ENCODE measurements around the gene TAF1C. TPM values are rescaled to one million over a fixed set of nuclear protein-coding genes. Genes with fewer than 3 reads are reported as not detected.
"Not testable (repeated sequence)": the region's sequence is repeated elsewhere in the genome, so short reads cannot be mapped to it uniquely, and the experiment has no call there.

Gene TAF1C
- total and polyA plus RNA-seq, 7 donors: 5.4 to 49.0 (median 20.7) TPM

DNA sequence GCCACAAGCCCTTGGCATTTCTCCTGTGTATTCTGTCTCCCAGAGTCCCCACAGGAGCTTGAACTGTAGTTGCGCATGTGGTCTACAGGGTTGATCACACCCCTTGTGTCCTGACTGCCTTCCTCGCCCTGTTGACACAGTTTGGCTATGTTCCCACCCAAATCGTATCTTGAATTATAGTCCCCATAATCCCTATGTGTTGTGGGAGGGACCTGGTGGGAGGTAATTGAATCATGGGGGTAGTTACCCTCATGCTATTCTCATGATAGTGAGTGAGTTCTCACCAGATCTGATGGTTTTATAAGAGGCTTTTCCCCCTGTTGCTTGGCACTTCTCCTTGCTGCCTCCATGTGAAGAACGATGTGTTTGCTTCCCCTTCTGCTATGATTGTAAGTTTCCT lies 25.3 kb upstream of the TAF1C start:
- H3K9me3 ChIP-seq: no peaks in the 10 kb centered on the region
- intact Hi-C loops (cut with DNase I): no loop called here
- no peaks in the 10 kb centered on the region for H3K36me3 ChIP-seq
- no peak for DNase-seq
- 33 to 60% methylated on average over 4 of the region's 4 CpGs for WGBS, 2 donors
- H3K4me3 ChIP-seq: no peak overlapping the region
- no peak overlapping the region for H3K27ac ChIP-seq
- no peaks in the 10 kb centered on the region for H3K27me3 ChIP-seq
- H3K4me1 ChIP-seq: no peaks in the 10 kb centered on the region
- TF ChIP-seq EP300 (IDR thresholded peaks at IDR 0.05) (no peak), POLR2A (IDR thresholded peaks at IDR 0.05) (no peak), POLR2AphosphoS5 (IDR thresholded peaks at IDR 0.05) (no peak)
- TF ChIP-seq, protein P1, sequence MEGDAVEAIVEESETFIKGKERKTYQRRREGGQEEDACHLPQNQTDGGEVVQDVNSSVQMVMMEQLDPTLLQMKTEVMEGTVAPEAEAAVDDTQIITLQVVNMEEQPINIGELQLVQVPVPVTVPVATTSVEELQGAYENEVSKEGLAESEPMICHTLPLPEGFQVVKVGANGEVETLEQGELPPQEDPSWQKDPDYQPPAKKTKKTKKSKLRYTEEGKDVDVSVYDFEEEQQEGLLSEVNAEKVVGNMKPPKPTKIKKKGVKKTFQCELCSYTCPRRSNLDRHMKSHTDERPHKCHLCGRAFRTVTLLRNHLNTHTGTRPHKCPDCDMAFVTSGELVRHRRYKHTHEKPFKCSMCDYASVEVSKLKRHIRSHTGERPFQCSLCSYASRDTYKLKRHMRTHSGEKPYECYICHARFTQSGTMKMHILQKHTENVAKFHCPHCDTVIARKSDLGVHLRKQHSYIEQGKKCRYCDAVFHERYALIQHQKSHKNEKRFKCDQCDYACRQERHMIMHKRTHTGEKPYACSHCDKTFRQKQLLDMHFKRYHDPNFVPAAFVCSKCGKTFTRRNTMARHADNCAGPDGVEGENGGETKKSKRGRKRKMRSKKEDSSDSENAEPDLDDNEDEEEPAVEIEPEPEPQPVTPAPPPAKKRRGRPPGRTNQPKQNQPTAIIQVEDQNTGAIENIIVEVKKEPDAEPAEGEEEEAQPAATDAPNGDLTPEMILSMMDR (IDR thresholded peaks at IDR 0.05): no peak

DNA sequence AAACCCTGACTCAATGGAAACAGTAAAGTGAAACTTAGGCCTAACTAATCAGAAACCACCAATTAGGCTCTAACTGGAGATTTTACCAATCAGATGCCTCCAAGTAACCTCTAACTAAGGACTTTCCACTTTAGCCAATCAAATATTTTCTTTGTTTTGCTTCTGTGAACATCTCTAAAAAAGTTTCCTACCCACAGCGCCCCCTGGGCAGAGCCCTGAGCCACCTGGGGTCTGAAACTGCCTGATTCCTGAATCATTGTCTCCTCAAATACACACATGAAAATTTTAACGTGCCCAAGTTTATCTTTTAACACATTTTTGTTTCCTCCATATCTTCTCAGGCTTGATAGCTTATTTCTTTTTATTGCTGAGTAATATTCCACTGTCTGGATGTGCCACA lies 23.1 kb upstream of the TAF1C start:
- H3K9me3 ChIP-seq: no peaks in the 10 kb centered on the region
- no peaks in the 10 kb centered on the region for H3K4me1 ChIP-seq
- DNase-seq: no peak
- no peaks in the 10 kb centered on the region for H3K36me3 ChIP-seq
- H3K27me3 ChIP-seq: no peaks in the 10 kb centered on the region
- no peak overlapping the region for H3K4me3 ChIP-seq
- intact Hi-C loops (cut with DNase I): no loop called here
- H3K27ac ChIP-seq: no peak overlapping the region
- WGBS, 2 donors: 74 to 82% methylated on average over 2 of the region's 2 CpGs
- TF ChIP-seq POLR2AphosphoS5 (IDR thresholded peaks at IDR 0.05) (no peak), EP300 (IDR thresholded peaks at IDR 0.05) (no peak)
- TF ChIP-seq, protein P1 (IDR thresholded peaks at IDR 0.05): no peak

DNA sequence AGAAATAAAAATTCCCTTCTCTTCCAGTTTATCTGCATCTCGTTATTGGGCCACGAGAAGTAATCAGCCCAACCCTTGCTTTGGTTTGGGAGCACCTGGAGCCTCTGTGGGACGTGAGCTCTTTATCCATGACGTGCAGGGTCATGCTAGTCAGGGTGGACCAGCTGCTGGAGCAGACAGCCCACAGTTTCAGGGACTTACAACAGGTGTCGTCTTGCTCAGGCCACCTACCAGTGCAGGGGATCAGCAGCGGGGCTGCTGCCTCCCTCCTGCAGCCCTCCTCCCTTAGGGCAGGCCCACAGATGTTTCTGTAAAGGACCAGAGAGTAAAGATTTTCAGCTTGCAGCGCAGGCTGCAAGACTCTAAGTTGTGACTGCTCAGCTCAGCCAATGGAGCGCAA lies 21.0 kb upstream of the TAF1C start:
- no peaks in the 10 kb centered on the region for H3K36me3 ChIP-seq
- no peak overlapping the region for H3K4me3 ChIP-seq
- H3K27ac ChIP-seq: no peak overlapping the region
- TF ChIP-seq POLR2AphosphoS5 (IDR thresholded peaks at IDR 0.05) (no peak), EP300 (IDR thresholded peaks at IDR 0.05) (no peak)
- H3K27me3 ChIP-seq: no peaks in the 10 kb centered on the region
- no peak for DNase-seq
- no peaks in the 10 kb centered on the region for H3K9me3 ChIP-seq
- no peaks in the 10 kb centered on the region for H3K4me1 ChIP-seq
- 79 to 89% methylated on average over 8 of the region's 8 CpGs for WGBS, 2 donors
- intact Hi-C loops (cut with DNase I): no loop called here

DNA sequence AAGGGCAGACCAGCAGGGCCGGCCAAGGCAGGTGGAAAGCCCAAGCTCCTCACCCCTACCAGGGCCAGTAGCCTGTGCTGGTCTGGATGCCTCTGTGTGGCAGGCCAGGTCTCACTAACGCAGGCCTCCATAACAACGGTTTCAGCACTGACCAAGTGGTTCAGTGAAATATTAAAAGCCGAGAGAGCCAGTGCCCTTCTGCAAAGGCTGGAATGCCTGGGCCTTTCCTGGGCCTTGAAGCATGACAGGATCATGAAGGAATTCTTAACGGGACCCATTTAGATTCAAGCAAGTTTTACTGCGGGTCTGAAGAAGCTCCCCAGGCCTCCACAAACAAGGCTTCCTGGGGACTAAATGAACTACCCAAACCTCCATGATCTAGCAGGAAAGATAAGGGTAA lies 20.4 kb upstream of the TAF1C start:
- Histone ChIP-seq H3K27me3 (no peaks in the 10 kb centered on the region), H3K9me3 (no peaks in the 10 kb centered on the region), H3K4me1 (no peaks in the 10 kb centered on the region), H3K4me3 (no peak overlapping the region), H3K36me3 (no peaks in the 10 kb centered on the region), H3K27ac (no peak overlapping the region)
- intact Hi-C loops (cut with DNase I): no loop called here
- DNase-seq: no peak
- TF ChIP-seq POLR2A (IDR thresholded peaks at IDR 0.05) (no peak), POLR2AphosphoS5 (IDR thresholded peaks at IDR 0.05) (no peak), EP300 (IDR thresholded peaks at IDR 0.05) (no peak)
- TF ChIP-seq, protein P1 (IDR thresholded peaks at IDR 0.05): no peak
- WGBS, 2 donors: 79 to 87% methylated on average over 6 of the region's 6 CpGs

DNA sequence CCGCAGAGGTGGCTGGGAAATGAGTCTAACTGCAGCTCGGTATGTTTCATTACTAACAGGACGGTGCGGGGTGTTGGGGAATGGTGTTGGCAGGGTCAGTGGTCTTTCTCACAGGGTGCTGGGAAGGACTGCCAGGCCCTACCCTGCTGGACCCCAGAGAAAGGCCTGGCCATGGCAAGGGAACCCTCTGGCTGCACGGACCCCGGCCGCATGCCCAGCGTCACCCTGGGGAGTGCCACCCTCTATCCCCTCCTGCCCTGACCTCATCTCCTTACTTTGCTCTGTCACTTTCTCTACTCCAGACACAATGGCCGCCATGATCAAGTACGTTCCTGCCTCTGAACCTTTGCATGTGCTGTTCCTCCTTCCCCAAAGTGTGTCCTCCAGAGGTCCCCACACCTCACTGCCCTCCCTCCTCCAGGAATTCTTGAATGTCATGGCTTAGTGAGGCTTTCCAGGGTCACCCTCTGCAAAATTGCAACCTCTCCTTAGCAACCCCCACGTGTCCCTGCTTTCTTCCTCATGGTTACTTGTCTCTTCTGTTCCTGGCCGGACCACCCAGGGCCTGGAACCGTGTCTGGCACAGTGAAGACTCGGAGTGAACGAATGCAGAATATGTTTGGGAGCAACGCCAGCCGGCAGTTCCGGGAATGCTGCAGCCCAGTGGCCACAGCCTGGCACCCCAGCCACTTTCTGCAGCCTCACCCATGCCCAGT lies 19.3 kb upstream of the TAF1C start:
- 89% methylated on average over 18 of the region's 18 CpGs for WGBS, 2 donors
- no peaks in the 10 kb centered on the region for H3K4me1 ChIP-seq
- TF ChIP-seq, protein P1 (IDR thresholded peaks at IDR 0.05): no peak
- no peak for TF ChIP-seq EP300 (IDR thresholded peaks at IDR 0.05)
- no peak for TF ChIP-seq POLR2AphosphoS5 (IDR thresholded peaks at IDR 0.05)
- no peak for TF ChIP-seq POLR2A (IDR thresholded peaks at IDR 0.05)
- no peak overlapping the region for H3K27ac ChIP-seq
- no peaks in the 10 kb centered on the region for H3K36me3 ChIP-seq
- H3K27me3 ChIP-seq: no peaks in the 10 kb centered on the region
- no peak for DNase-seq
- intact Hi-C loops (cut with DNase I): no loop called here
- no peak overlapping the region for H3K4me3 ChIP-seq
- H3K9me3 ChIP-seq: no peaks in the 10 kb centered on the region

DNA sequence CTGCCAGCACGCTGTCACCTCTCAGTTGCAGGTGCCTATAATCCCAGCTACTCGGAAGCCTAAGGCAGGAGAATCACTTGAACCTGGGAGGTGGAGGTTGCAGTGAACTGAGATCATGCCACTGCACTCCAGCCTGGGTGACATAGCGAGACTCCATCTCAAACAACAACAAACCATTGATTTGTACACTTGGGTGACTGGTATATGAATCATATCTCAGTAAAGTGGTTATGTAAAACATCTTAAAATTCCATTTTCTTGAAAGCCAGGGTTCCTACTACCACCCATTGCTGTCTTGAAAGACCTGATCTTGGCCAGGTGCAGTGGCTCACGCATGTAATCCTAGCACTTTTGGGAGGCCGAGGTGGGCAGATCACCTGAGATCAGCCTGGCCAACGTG lies 18.3 kb upstream of the TAF1C start:
- H3K4me1 ChIP-seq; H3K27ac ChIP-seq; H3K4me3 ChIP-seq; H3K9me3 ChIP-seq; H3K27me3 ChIP-seq; H3K36me3 ChIP-seq; DNase-seq; intact Hi-C loops (cut with DNase I): not testable (repeated sequence)
- 90 to 91% methylated on average over 6 of the region's 6 CpGs for WGBS, 2 donors

DNA sequence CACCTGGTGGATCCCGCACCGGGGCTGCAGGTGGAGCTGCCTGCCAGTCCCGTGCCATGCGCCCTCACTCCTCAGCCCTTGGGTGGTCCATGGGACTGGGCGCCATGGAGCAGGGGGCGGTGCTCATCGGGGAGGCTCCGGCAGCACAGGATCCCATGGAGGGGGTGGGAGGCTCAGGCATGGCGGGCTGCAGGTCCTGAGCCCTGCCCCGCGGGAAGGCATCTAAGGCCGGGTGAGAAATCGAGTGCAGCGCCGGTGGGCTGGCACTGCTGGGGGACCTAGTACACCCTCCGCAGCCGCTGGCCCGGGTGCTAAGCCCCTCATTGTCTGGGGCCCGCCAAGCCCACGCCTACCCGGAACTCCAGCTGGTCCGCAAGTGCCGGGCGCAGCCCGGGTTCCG lies 17.7 kb upstream of the TAF1C start:
- WGBS, 2 donors: 89 to 95% methylated on average over 26 of the region's 26 CpGs
- H3K27ac ChIP-seq; H3K27me3 ChIP-seq; H3K4me1 ChIP-seq; H3K4me3 ChIP-seq; DNase-seq; H3K9me3 ChIP-seq; intact Hi-C loops (cut with DNase I); H3K36me3 ChIP-seq: not testable (repeated sequence)

All from sigmoid colon (tissue), 7 donors.